Right lobe of liver (tissue), 4 donors: Measurements from ENCODE around the gene KLHL7.

ENCODE experiments used
- POLR2A ChIP-seq: fragments of 450-650 bp; IDR thresholded peaks from one replicate; pipeline ENCODE4 v1.6.1; 2017; ENCODE audit warnings: antibody characterized with exemption, mild to moderate bottlenecking
- TF ChIP-seq, protein P1 (sequence below), 4 donors: fragments of 200-600 bp in 3 of 4; fragments of 450-650 bp in 1 of 4; IDR thresholded peaks; one replicate each; pipeline versions ENCODE4 v1.5.1 to v1.8.0; 2016 to 2022; ENCODE audit warnings: antibody characterized with exemption in 4 of 4, mild to moderate bottlenecking in 2 of 4
- donor health status: DM: no; HTN: no; CAD: no.
- donor health status: DM: no; HTN: no; CAD: no.
- donor health status: DM: no; HTN: yes; CAD: no.

DNA sequence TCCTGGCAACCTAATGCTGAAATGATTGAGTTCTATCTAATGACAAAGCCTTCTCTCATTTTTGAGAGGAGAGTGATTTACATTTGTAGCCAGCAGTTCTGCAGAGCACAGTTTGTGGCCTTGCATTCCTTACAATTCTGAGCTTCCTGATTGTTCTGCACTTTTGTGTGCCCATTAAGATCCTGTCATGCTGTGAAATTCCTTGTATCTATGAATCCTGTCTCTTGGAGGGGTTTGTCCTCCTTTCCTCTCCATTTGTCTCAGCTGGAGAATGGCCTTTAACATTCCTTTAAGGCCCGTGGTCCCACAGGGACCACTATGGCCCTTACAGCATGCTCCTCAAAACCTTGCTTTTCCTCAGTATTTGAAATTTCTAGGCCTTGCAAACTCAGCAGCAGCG lies 10.4 kb downstream of the KLHL7 start:
- TF ChIP-seq, protein P1, sequence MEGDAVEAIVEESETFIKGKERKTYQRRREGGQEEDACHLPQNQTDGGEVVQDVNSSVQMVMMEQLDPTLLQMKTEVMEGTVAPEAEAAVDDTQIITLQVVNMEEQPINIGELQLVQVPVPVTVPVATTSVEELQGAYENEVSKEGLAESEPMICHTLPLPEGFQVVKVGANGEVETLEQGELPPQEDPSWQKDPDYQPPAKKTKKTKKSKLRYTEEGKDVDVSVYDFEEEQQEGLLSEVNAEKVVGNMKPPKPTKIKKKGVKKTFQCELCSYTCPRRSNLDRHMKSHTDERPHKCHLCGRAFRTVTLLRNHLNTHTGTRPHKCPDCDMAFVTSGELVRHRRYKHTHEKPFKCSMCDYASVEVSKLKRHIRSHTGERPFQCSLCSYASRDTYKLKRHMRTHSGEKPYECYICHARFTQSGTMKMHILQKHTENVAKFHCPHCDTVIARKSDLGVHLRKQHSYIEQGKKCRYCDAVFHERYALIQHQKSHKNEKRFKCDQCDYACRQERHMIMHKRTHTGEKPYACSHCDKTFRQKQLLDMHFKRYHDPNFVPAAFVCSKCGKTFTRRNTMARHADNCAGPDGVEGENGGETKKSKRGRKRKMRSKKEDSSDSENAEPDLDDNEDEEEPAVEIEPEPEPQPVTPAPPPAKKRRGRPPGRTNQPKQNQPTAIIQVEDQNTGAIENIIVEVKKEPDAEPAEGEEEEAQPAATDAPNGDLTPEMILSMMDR (IDR thresholded peaks at IDR 0.05), result no peak
- TF ChIP-seq POLR2A, result no peak
